HepG2 (cell line): ENCODE data around the gene NGEF. TPM values are rescaled to one million over a fixed set of nuclear protein-coding genes. Genes with fewer than 3 reads are reported as not detected.
A peak's percentile ranks its signal among the peaks of the same experiment; 100 is the strongest.

ENCODE experiments used
- ARHGAP35 ChIP-seq: sonication (generic); formaldehyde crosslinking; IDR thresholded peaks from 2 replicates; pipeline ENCODE4 v1.9.0; 2022; ENCODE audit warnings: mild to moderate bottlenecking, inconsistent platforms, moderate library complexity, missing genetic modification reagents, borderline replicate concordance
- KDM4B ChIP-seq: sonication (generic); formaldehyde crosslinking; IDR thresholded peaks from 2 replicates; pipeline ENCODE4 v1.4.0; 2020; ENCODE audit warnings: missing genetic modification reagents
- NFIC ChIP-seq: IDR thresholded peaks from 2 replicates; pipeline ENCODE4 v1.6.1; 2012; ENCODE audit warnings: mild to moderate bottlenecking, low read length, inconsistent platforms
- POLR2G ChIP-seq: fragments of 200-400 bp; formaldehyde crosslinking; IDR thresholded peaks from 2 replicates; pipeline ENCODE4 v1.6.1; 2018; ENCODE audit warnings: mild to moderate bottlenecking, low read depth, low read length, moderate library complexity
- SNAI1 ChIP-seq: sonication (generic); formaldehyde crosslinking; IDR thresholded peaks from 2 replicates; pipeline ENCODE4 v1.5.0; 2020; ENCODE audit warnings: mild to moderate bottlenecking, missing genetic modification reagents, borderline replicate concordance
- TBX3 ChIP-seq: fragments of 450-650 bp; IDR thresholded peaks from 2 replicates; pipeline ENCODE4 v1.6.1; 2017; ENCODE audit warnings: antibody characterized with exemption, mild to moderate bottlenecking, inconsistent platforms, borderline replicate concordance
- WIZ ChIP-seq: sonication (generic); formaldehyde crosslinking; IDR thresholded peaks from 2 replicates; pipeline ENCODE4 v1.5.1; 2020; ENCODE audit warnings: mild to moderate bottlenecking, missing genetic modification reagents
- ZSCAN9 ChIP-seq: IDR thresholded peaks from 2 replicates; pipeline ENCODE4 v1.6.1; 2016; ENCODE audit warnings: borderline replicate concordance
- polyA plus RNA-seq, 8 experiments: library from polyadenylated mRNA; depleted of rRNA in 3 of 8; stranded (reverse) in 7 of 8; unstranded in 1 of 8; fragments of >200 nt; fragmentation: Illumina TruSeq in 4 of 8; extraction: Trizol in 4 of 8; gene quantifications; 2 replicates each; pipeline versions ENCODE4 v1.2.1 to v1.2.3, GENCODE V29; 2011 to 2016; ENCODE audit warnings: low read depth in 4 of 8, missing spikeins in 1 of 8, mixed read lengths in 1 of 8; ENCODE audit not compliant: insufficient read depth in 1 of 8
- total RNA-seq, 5 experiments: library from RNA; depleted of rRNA; stranded (reverse); fragments of >200 nt; fragmentation: Illumina TruSeq; extraction: Trizol; gene quantifications; 2 replicates each; pipeline ENCODE4 v1.2.3, GENCODE V29; 2016; ENCODE audit warnings: low read depth in 1 of 5
- TF ChIP-seq, protein P1 (sequence below): sonication (generic); formaldehyde crosslinking; IDR thresholded peaks from 2 replicates; pipeline ENCODE4 v1.9.0; 2022; ENCODE audit warnings: missing genetic modification reagents, mild to moderate bottlenecking, borderline replicate concordance
- TF ChIP-seq, protein P2 (sequence below): sonication (generic); formaldehyde crosslinking; IDR thresholded peaks from 2 replicates; pipeline ENCODE4 v1.4.0; 2020; ENCODE audit warnings: missing genetic modification reagents, mild to moderate bottlenecking, borderline replicate concordance
- TF ChIP-seq, protein P3 (sequence below): sonication (generic); formaldehyde crosslinking; conservative IDR thresholded peaks from 2 replicates; pipeline ENCODE4 v1.4.0; 2020; ENCODE audit warnings: missing genetic modification reagents
- TF ChIP-seq, protein P4 (sequence below): sonication (generic); formaldehyde crosslinking; IDR thresholded peaks from 2 replicates; pipeline ENCODE4 v1.4.0; 2020; ENCODE audit warnings: mild to moderate bottlenecking, missing genetic modification reagents
- TF ChIP-seq, protein P5 (sequence below): IDR thresholded peaks from 2 replicates; pipeline ENCODE4 v1.6.1; 2016; ENCODE audit warnings: low read depth
- TF ChIP-seq, protein P6 (sequence below): IDR thresholded peaks from 2 replicates; pipeline ENCODE4 v1.6.1; 2012; ENCODE audit warnings: inconsistent platforms
- TF ChIP-seq, protein P7 (sequence below): sonication (generic); formaldehyde crosslinking; IDR thresholded peaks from 2 replicates; pipeline ENCODE4 v1.5.0; 2020; ENCODE audit warnings: missing genetic modification reagents, mild to moderate bottlenecking, borderline replicate concordance

The NGEF gene
- total and polyA plus RNA-seq, 2 of the 13 experiments (the other 11 are each of a cell fraction or from before 2014, with no cell fraction given) = 14.4 to 36.9 TPM

DNA sequence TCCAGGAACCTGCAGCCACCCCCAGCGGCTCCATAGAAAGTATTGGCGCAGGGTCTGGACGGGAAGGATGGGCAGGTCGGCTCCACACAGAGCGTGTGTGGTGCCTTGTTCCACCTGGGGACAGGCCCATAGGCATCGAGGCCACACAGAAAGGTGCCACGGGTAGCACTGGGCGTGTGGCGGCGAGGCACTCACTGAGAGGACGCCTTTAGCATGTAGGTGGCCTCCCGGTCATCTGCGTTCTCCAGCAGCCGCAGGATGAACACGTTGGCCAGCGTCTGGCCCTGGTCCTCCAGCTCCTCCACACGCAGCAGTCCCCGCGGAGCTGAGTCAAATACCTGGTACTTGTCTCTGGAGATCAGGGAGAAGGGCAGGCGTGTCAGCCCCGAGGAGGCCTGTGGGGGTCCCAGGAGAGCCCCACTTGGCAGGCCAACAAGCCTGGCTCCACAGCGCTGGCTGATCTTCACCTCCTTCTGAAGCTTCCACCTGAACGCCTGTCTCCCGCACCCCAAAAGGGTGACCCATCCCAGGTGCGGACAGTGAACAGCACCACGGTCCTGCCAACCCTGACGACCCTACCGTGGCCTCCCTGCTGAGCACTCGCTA lies 129.8 kb downstream of the NGEF start (continued):
- TF ChIP-seq, protein P1, sequence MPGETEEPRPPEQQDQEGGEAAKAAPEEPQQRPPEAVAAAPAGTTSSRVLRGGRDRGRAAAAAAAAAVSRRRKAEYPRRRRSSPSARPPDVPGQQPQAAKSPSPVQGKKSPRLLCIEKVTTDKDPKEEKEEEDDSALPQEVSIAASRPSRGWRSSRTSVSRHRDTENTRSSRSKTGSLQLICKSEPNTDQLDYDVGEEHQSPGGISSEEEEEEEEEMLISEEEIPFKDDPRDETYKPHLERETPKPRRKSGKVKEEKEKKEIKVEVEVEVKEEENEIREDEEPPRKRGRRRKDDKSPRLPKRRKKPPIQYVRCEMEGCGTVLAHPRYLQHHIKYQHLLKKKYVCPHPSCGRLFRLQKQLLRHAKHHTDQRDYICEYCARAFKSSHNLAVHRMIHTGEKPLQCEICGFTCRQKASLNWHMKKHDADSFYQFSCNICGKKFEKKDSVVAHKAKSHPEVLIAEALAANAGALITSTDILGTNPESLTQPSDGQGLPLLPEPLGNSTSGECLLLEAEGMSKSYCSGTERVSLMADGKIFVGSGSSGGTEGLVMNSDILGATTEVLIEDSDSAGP (CRISPR knock-in tag) = no peak
- TF ChIP-seq SNAI1 (CRISPR knock-in tag) (no peak), KDM4B (CRISPR knock-in tag) (no peak), TBX3 (no peak), POLR2G (peak; percentile 50; the same call in 1 of the 2 replicates), ARHGAP35 (no peak), WIZ (no peak), NFIC (no peak), ZSCAN9 (CRISPR knock-in tag) (no peak)
- TF ChIP-seq, protein P2, sequence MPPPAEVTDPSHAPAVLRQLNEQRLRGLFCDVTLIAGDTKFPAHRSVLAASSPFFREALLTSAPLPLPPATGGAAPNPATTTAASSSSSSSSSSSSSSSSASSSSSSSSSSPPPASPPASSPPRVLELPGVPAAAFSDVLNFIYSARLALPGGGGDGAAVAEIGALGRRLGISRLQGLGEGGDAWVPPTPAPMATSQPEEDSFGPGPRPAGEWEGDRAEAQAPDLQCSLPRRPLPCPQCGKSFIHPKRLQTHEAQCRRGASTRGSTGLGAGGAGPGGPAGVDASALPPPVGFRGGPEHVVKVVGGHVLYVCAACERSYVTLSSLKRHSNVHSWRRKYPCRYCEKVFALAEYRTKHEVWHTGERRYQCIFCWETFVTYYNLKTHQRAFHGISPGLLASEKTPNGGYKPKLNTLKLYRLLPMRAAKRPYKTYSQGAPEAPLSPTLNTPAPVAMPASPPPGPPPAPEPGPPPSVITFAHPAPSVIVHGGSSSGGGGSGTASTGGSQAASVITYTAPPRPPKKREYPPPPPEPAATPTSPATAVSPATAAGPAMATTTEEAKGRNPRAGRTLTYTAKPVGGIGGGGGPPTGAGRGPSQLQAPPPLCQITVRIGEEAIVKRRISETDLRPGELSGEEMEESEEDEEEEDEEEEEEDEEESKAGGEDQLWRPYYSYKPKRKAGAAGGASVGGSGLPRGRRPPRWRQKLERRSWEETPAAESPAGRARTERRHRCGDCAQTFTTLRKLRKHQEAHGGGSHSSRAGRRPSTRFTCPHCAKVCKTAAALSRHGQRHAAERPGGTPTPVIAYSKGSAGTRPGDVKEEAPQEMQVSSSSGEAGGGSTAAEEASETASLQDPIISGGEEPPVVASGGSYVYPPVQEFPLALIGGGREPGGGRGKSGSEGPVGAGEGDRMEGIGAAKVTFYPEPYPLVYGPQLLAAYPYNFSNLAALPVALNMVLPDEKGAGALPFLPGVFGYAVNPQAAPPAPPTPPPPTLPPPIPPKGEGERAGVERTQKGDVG (CRISPR knock-in tag) = no peak
- TF ChIP-seq, protein P3, sequence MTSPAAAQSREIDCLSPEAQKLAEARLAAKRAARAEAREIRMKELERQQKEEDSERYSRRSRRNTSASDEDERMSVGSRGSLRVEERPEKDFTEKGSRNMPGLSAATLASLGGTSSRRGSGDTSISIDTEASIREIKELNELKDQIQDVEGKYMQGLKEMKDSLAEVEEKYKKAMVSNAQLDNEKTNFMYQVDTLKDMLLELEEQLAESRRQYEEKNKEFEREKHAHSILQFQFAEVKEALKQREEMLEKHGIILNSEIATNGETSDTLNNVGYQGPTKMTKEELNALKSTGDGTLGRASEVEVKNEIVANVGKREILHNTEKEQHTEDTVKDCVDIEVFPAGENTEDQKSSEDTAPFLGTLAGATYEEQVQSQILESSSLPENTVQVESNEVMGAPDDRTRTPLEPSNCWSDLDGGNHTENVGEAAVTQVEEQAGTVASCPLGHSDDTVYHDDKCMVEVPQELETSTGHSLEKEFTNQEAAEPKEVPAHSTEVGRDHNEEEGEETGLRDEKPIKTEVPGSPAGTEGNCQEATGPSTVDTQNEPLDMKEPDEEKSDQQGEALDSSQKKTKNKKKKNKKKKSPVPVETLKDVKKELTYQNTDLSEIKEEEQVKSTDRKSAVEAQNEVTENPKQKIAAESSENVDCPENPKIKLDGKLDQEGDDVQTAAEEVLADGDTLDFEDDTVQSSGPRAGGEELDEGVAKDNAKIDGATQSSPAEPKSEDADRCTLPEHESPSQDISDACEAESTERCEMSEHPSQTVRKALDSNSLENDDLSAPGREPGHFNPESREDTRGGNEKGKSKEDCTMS (CRISPR knock-in tag) = no peak
- TF ChIP-seq, protein P4, sequence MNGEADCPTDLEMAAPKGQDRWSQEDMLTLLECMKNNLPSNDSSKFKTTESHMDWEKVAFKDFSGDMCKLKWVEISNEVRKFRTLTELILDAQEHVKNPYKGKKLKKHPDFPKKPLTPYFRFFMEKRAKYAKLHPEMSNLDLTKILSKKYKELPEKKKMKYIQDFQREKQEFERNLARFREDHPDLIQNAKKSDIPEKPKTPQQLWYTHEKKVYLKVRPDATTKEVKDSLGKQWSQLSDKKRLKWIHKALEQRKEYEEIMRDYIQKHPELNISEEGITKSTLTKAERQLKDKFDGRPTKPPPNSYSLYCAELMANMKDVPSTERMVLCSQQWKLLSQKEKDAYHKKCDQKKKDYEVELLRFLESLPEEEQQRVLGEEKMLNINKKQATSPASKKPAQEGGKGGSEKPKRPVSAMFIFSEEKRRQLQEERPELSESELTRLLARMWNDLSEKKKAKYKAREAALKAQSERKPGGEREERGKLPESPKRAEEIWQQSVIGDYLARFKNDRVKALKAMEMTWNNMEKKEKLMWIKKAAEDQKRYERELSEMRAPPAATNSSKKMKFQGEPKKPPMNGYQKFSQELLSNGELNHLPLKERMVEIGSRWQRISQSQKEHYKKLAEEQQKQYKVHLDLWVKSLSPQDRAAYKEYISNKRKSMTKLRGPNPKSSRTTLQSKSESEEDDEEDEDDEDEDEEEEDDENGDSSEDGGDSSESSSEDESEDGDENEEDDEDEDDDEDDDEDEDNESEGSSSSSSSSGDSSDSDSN = 0 out of 2 replicates have a peak, but pooled peaks have one; percentile 28
- TF ChIP-seq, protein P5, sequence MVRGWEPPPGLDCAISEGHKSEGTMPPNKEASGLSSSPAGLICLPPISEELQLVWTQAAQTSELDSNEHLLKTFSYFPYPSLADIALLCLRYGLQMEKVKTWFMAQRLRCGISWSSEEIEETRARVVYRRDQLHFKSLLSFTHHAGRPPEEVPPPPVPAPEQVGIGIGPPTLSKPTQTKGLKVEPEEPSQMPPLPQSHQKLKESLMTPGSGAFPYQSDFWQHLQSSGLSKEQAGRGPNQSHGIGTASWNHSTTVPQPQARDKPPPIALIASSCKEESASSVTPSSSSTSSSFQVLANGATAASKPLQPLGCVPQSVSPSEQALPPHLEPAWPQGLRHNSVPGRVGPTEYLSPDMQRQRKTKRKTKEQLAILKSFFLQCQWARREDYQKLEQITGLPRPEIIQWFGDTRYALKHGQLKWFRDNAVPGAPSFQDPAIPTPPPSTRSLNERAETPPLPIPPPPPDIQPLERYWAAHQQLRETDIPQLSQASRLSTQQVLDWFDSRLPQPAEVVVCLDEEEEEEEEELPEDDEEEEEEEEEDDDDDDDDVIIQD (CRISPR knock-in tag) = no peak
- TF ChIP-seq, protein P6, sequence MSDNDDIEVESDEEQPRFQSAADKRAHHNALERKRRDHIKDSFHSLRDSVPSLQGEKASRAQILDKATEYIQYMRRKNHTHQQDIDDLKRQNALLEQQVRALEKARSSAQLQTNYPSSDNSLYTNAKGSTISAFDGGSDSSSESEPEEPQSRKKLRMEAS = no peak
- TF ChIP-seq, protein P7, sequence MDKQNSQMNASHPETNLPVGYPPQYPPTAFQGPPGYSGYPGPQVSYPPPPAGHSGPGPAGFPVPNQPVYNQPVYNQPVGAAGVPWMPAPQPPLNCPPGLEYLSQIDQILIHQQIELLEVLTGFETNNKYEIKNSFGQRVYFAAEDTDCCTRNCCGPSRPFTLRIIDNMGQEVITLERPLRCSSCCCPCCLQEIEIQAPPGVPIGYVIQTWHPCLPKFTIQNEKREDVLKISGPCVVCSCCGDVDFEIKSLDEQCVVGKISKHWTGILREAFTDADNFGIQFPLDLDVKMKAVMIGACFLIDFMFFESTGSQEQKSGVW (CRISPR knock-in tag) = no peak
